ENCODE results near the gene RANGAP1. TPM values are rescaled to one million over a fixed set of nuclear protein-coding genes. Genes with fewer than 3 reads are reported as not detected.

Gene RANGAP1
- total and polyA plus RNA-seq, 2 donors (not counting 1 experiment from before 2014, with no cell fraction given), result 37.2 to 59.9 TPM

DNA sequence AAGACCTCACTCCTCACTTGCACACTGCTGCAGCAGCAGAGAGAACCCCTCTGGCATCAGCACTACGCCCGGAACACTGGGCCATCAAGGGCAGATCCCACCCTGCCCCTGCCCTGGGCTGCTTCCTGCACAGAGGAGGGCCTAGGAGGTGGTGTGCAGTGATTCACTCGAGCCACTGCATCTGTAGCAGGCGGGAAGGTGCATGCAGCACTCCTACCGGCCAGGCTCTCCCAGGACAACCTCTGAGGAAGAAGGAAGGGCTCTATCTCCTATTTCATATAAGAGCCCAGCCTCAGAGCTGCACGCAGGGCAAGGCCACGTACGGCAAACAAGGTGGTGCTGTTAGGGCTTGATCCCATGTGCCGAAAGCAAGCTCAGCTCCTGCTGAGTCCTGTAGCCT lies 14.2 kb downstream of the RANGAP1 start:
- Histone ChIP-seq H3K27me3 (ENCODE audit: control insufficient read depth, insufficient read depth, low read length) (no peaks in the 10 kb centered on the region), H2AFZ (ENCODE audit: low read length) (no peak overlapping the region), H3K9ac (ENCODE audit: insufficient read depth, low read length) (no peak overlapping the region), H3K27ac (ENCODE audit: insufficient read depth, low read length) (no peak overlapping the region), H3K4me2 (ENCODE audit: extremely low read depth, insufficient read depth, low read length) (no peak overlapping the region), H3K79me2 (ENCODE audit: control insufficient read depth, insufficient read depth, low read length) (peaks cover 7% of the 10 kb centered on the region), H3K36me3 (ENCODE audit: control insufficient read depth, insufficient read depth, low read length) (peaks cover 31% of the 10 kb centered on the region), H3K4me3 (replicated peaks in 1 of 4; ENCODE audit: control extremely low read depth in 1 of 4, insufficient read depth in 1 of 4, low read depth in 3 of 4, low read length in 4 of 4) (no peak overlapping the region), H3K4me1 (ENCODE audit: control insufficient read depth, extremely low read depth, insufficient read depth, low read length) (no peaks in the 10 kb centered on the region), H4K20me1 (ENCODE audit: control insufficient read depth, extremely low read depth, insufficient read depth, low read length) (no peaks in the 10 kb centered on the region), H3K9me3 (ENCODE audit: control insufficient read depth, insufficient read depth, low read depth, low read length) (no peaks in the 10 kb centered on the region)
- no peak for DNase-seq (ENCODE audit: low read depth in 2 of 2)
- TF ChIP-seq, protein P1, sequence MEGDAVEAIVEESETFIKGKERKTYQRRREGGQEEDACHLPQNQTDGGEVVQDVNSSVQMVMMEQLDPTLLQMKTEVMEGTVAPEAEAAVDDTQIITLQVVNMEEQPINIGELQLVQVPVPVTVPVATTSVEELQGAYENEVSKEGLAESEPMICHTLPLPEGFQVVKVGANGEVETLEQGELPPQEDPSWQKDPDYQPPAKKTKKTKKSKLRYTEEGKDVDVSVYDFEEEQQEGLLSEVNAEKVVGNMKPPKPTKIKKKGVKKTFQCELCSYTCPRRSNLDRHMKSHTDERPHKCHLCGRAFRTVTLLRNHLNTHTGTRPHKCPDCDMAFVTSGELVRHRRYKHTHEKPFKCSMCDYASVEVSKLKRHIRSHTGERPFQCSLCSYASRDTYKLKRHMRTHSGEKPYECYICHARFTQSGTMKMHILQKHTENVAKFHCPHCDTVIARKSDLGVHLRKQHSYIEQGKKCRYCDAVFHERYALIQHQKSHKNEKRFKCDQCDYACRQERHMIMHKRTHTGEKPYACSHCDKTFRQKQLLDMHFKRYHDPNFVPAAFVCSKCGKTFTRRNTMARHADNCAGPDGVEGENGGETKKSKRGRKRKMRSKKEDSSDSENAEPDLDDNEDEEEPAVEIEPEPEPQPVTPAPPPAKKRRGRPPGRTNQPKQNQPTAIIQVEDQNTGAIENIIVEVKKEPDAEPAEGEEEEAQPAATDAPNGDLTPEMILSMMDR (conservative IDR thresholded peaks at IDR 0.05 in 1 of 2, IDR thresholded peaks at IDR 0.05 in 1 of 2; ENCODE audit: low read depth in 1 of 2, low read length in 2 of 2), result no peak
- TF ChIP-seq EZH2 (IDR thresholded peaks at IDR 0.05; ENCODE audit: low read length, missing control alignments), result no peak

DNA sequence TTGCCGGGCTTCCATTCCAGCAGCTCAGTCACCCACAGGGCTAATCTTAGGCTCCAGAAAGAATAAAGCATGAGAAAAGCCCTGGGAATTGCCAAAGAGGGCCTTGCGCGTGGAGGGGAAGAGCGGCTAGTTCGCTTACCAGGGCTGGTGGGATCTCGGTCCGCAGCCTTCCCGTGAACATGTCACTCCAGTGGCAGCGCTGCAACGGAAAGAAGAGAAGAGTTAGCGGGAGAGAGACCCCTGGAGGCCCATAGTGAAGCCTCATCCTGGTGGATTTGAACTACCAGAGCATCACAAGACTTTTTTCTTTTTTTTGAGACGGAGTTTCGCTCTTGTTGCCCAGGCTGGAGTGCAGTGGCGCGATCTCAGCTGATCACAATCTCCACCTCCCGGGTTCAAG lies 18.0 kb downstream of the RANGAP1 start:
- Histone ChIP-seq H3K36me3 (ENCODE audit: control insufficient read depth, insufficient read depth, low read length) (peaks cover 38% of the 10 kb centered on the region), H4K20me1 (ENCODE audit: control insufficient read depth, extremely low read depth, insufficient read depth, low read length) (no peaks in the 10 kb centered on the region), H3K9ac (ENCODE audit: insufficient read depth, low read length) (no peak overlapping the region), H3K4me1 (ENCODE audit: control insufficient read depth, extremely low read depth, insufficient read depth, low read length) (no peaks in the 10 kb centered on the region), H3K4me2 (ENCODE audit: extremely low read depth, insufficient read depth, low read length) (no peak overlapping the region), H3K4me3 (replicated peaks in 1 of 4; ENCODE audit: control extremely low read depth in 1 of 4, insufficient read depth in 1 of 4, low read depth in 3 of 4, low read length in 4 of 4) (no peak overlapping the region), H3K27ac (ENCODE audit: insufficient read depth, low read length) (no peak overlapping the region), H3K79me2 (ENCODE audit: control insufficient read depth, insufficient read depth, low read length) (peaks cover 5% of the 10 kb centered on the region), H2AFZ (ENCODE audit: low read length) (no peak overlapping the region), H3K9me3 (ENCODE audit: control insufficient read depth, insufficient read depth, low read depth, low read length) (no peaks in the 10 kb centered on the region), H3K27me3 (ENCODE audit: control insufficient read depth, insufficient read depth, low read length) (no peaks in the 10 kb centered on the region)
- TF ChIP-seq EZH2 (IDR thresholded peaks at IDR 0.05; ENCODE audit: low read length, missing control alignments), result no peak
- TF ChIP-seq, protein P1 (conservative IDR thresholded peaks at IDR 0.05 in 1 of 2, IDR thresholded peaks at IDR 0.05 in 1 of 2; ENCODE audit: low read depth in 1 of 2, low read length in 2 of 2), result no peak
- no peak for DNase-seq (ENCODE audit: low read depth in 2 of 2)

DNA sequence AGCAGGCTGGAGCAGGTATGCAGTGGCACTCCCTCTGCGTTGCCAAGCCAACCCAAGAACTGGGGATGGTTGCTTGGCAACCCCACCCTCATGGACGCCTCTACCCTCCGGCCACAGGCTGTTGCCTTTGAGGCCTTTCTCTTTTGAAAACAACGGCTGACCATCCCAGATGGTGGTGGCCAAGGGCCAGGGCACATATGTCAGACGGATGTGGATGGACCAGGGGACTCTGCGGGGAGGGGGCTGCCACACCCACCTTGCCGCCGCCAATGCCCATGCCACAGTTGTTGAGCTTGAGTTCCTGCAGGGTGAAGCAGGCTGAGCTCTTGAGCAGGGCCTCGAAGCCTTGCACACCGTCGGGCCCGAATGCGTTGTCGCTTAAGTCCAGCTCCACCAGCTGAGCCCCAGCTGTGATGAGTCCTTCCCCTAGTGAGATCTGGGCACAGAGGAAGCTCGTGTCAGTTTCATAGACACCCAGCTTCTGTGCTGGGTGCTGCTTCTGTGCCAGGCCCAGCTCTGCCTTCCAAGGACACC lies 21.5 kb downstream of the RANGAP1 start:
- Histone ChIP-seq H3K36me3 (ENCODE audit: control insufficient read depth, insufficient read depth, low read length) (peaks cover 46% of the 10 kb centered on the region), H3K9ac (ENCODE audit: insufficient read depth, low read length) (no peak overlapping the region), H3K9me3 (ENCODE audit: control insufficient read depth, insufficient read depth, low read depth, low read length) (no peaks in the 10 kb centered on the region), H3K27me3 (ENCODE audit: control insufficient read depth, insufficient read depth, low read length) (no peaks in the 10 kb centered on the region), H3K4me1 (ENCODE audit: control insufficient read depth, extremely low read depth, insufficient read depth, low read length) (no peaks in the 10 kb centered on the region), H3K27ac (ENCODE audit: insufficient read depth, low read length) (no peak overlapping the region), H3K4me3 (replicated peaks in 1 of 4; ENCODE audit: control extremely low read depth in 1 of 4, insufficient read depth in 1 of 4, low read depth in 3 of 4, low read length in 4 of 4) (no peak overlapping the region), H3K79me2 (ENCODE audit: control insufficient read depth, insufficient read depth, low read length) (no peaks in the 10 kb centered on the region), H3K4me2 (ENCODE audit: extremely low read depth, insufficient read depth, low read length) (no peak overlapping the region), H4K20me1 (ENCODE audit: control insufficient read depth, extremely low read depth, insufficient read depth, low read length) (no peaks in the 10 kb centered on the region), H2AFZ (ENCODE audit: low read length) (no peak overlapping the region)
- TF ChIP-seq, protein P1 (conservative IDR thresholded peaks at IDR 0.05 in 1 of 2, IDR thresholded peaks at IDR 0.05 in 1 of 2; ENCODE audit: low read depth in 1 of 2, low read length in 2 of 2), result no peak
- no peak for TF ChIP-seq EZH2 (IDR thresholded peaks at IDR 0.05; ENCODE audit: low read length, missing control alignments)
- DNase-seq (ENCODE audit: low read depth in 2 of 2), result no peak
